DMS114 treated with DMSO at 0.1 percent for 48 hours (cell line): ENCODE measurements around the gene INHBB.
"Not testable (repeated sequence)": the region's sequence is repeated elsewhere in the genome, so short reads cannot be mapped to it uniquely, and the experiment has no call there.

Source experiments
- DNase-seq: peaks from one replicate; lab custom pipeline; 2025; ENCODE audit not compliant: unreplicated experiment; lab: John Stamatoyannopoulos, UW

INHBB gene

DNA sequence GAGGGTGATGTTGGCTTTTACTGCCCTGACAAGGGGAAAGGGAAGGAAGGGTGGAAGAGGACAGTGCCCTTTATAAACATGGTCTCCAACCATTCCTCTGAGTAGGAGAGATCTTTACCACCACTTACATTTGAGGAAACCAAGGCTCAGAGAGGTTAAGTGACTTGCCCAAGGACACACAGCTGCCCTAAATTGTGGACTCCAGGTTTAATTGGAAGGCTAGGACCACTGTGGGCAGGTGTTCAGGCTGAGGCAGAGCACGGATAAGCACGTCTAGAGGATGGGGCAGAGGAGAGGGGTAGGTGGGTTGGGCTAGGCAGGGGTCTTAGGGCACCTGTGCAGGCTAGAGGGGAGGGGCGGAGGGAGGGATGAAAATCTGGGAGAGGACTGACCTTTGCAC is 32.7 kb downstream of the INHBB start:
- no peak for DNase-seq

DNA sequence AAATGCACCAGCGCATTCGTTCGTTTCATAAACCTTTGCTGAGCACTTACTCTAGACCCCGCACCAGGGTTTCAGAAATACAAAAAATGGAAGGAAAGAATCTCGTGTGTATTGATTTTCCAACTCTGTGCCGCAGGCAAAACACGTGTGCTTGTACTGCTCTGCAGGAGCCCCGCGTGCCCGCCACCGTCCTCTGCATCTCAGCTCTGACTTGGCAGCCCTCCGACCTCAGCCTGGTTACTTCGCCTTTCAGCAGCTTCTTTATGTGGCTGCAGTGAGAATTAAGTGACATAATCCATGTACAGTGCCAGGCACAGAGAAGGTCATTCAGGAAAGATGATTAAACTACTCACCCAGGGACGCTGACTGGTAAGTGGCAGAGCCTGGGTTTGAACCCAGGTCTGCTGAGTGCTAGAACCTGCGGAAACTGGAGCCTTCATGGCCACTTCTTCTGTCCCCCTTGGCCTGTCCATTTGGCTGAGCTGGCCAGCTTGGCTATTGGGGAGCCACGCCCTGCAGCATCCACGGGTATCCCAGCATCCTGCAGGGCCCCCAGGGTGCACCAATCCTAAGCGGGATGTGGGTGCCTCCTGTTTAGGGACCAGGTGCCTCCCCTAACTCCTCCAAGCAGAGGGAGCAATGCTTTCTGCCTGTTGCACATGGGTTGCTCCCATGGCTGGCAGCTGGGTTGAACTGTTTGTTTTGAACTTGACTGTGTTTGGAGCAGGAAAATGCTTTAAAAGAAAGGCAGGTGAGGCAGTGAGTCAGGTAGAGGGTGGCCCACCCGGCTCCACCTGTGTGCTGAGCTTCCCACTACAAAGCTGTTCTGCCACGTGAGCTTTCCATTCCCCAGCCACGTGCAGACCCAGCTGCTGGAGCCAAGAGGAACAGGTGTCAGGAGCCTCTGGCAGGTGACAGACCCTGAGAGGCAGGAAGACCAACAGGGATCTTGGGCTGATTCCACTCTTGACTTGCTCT is 34.3 kb downstream of the INHBB start:
- no peak for DNase-seq

DNA sequence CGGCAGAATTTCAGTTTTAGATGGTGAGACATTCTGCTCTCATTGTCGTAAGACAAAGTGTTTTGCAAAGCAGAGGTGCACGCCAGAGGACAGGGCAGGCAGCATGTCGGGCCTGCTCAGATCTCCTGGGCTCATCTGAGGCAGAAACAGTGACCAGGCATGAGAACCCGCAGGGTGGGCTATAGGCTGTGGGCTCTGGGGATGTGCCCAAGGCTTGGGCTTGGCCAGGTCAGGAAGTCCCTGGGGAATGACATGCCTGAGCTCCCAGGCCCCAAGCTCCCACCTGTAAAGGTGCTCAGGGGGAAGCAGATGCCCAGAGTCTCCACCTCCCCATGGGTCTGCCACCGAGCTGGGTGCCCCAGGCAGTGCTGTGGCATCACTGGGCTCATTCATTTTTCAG is 35.3 kb downstream of the INHBB start:
- DNase-seq: no peak

DNA sequence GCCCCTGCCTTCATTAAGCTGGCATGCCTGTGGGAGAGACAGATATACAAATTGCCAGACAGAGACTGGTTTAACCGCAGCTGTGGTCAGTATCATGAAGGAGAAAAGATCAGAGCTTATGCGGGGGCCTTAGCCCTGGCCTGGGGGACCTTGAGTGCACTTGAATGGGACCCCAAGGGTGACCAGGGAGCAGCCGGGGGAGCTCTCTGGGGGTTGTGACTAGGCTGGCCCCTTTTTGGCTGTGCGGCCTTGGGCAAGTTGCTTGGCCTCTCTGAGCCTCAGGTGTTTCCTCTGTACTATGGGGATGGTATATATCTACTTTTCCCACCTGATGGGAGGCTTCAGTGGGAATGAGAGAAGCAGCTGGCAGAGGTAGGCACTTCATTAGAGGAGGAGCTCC is 35.7 kb downstream of the INHBB start:
- no peak for DNase-seq

DNA sequence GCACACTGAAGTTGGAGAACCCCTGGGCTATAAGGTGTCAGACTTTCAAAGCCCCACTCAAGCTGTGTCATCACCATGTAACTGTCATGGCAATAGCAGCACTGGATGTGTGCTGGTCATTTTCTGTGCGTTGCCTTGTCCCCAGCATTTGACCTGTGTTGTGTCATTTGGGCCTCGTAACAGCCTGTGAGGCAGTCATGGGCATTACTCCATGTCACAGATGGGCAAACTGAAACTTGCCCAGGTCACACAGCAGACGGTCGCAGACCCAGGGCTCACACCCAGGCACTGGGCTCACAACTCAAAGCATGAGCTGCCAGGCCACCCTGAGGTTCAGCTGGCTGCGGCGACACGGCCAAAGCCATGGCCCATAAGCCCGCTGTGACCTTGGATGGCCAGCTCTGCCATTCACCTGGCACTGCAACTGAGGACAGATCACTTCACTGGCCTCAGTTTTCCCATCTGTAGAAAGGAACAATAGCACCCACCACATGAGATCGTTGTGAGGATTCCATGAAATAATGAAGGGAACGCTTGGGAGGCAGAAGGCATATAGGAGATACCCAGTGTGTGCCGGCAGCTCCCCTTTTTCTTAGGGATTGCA is 36.7 kb downstream of the INHBB start:
- DNase-seq: no peak

DNA sequence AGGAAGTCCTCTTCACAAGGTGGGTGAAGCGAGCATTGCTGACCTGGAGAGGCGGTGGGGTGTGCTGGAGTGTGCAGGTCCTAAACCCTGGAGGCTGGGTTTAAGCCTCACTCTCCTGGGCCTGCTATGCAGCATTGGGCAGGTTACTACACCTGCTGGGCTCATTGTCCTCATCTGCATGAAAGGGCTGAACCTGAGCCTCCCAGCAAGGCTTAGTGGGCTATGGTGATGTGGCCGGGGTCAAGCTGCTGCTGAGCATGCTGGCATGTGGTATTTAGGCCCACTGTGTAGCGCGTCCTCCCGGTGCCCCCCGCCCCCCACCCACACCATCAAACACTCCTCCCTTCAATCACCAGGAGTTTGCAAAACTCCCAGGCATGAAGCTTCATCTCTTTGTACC is 37.3 kb downstream of the INHBB start:
- no peak for DNase-seq

DNA sequence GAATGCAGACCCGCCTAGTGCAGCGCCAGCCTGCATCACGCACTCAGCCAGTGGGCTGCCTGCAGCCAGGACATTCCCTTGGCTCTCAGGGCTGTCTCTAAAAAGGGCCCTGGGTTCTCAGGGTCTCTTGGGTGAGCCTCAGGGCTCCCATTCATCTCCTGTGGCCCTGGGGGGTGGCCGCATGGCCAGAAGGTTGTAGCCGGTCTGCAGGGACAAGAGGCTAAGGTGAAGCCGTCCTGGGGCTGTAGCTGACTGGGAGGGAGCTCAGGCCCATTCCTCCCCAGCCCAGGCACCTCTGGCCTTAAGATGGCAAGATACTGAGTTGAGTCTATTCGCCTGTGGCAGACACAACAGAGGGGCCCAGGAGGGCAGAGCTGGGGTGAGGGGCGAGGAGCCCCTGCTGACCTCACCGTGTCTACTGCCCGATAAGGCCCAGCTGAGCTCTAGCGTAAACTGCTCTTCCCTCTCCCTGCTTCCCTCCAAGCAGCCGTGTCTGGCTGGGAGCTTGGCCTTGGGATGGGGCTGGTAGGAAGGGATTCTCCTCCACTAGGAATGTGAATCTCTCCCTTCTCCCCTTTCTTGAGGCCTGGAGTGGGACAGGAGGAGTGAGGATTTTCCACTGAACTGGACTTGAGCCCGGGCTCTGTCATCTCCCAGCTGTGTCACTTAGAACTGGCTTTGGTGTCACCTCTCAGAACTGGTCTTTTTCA is 37.9 kb downstream of the INHBB start:
- DNase-seq: no peak

DNA sequence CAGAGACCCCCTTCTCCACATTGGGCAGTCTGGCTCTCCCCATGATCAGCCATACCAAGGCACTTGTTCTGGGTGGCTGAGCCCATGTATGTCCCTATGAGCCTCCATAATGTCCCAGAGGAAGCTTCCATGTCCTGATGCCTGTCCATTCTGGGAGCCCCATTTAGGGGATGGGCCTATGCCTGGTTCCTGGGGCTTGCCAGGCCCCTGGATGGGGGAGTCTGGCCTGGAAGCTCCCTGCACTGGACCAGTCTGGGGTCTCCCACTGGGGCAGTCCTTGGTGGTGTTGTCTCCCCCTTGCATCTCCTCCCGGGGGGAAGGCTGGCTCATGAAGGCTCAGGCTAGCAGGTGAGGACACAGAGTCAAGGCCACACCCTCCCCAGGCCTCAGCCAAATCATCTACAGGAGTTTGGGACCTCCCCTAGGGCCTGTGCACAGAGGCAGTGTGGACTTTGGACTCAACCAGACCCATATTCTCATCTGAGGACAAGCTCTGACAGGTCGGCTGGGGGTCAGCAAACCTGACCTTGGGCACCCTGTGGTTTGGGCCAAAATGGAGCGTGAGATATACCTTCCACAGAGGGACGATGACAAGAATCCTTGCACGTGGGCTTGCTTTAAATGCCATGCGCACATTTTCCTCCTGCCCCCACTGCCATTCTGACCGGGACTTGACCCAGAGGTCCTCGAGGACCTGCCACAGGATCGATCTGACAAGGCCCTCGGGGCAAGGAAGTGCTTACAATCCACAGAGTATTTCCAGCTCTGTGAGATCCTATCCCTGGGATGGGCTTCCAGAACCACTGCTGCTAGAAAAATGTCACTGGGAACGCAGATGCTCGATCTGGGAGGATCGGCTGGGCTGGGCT is 38.8 kb downstream of the INHBB start:
- no peak for DNase-seq

DNA sequence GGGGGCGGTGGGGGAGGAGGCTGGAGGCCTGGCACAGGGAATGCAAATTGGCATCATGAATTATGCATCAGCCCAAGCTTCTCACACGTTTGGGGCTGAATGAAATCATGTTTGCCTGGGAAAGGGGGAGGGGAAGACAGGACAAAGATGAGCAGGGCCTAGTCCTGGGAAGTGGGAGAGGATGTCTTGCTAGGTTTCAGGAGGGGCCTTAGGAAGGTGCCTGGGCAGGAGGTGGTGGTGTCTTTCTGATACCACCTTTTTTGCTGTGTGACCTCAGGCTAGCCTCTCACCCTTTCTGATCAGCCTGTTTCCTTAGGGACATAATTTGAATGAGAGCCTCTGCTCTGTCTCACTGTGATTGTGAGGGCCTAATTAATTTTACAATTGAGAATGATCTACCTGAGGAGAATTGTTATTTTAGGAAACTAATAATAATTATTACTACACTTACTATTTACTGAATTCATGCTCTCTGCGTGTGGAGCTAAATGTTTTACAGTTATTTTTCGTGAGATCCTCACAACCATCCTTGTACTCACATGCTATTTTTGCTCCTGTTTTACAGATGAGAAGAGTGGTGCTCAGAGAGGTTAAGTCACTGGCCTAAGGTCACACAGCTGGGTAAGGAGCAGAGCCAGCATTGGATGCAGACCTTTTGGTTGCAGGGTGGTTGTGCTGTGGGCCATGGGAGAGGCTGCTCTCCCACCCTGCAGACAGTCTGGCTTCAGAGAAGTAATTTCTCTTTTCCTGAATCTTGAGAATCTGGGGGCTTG is 39.6 kb downstream of the INHBB start:
- no peak for DNase-seq

DNA sequence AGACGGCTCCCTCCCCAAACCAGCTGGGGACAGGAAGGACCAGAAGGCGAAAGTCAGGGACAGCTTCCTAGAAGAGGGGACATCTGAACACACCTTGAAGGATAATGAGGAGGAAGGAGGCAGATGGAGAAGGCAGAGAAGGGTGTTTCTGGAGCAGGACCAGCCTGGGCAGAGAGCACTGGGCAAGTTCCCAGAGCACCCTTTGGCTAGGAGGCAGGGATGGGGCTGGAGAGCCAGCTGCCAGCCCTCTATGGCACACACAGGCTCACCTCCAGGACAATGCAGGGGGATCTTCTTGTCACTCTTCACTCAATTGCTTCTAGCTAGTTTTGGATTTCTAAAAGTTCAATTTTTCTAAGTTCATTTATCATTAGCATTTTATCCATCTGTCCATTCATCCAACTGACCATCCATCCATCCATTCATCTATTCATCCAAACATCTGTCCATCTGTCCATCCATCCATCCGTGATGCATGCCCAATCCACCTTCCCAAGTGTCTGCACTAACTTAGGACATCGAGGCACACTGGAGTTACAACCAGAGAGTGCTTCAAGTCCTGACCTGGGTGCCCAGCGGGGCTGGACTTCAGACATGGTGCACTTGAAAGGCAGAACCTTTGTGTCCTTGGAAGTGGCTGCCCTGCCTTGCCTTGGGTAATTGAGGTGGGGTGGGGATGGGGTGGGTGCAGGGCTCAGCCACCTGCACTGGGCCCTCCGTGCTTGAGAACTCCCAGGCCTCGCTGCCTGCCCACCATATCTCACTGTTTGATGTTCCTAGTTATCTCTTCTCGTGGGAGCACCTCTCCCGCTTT is 42.5 kb downstream of the INHBB start:
- DNase-seq: no peak

DNA sequence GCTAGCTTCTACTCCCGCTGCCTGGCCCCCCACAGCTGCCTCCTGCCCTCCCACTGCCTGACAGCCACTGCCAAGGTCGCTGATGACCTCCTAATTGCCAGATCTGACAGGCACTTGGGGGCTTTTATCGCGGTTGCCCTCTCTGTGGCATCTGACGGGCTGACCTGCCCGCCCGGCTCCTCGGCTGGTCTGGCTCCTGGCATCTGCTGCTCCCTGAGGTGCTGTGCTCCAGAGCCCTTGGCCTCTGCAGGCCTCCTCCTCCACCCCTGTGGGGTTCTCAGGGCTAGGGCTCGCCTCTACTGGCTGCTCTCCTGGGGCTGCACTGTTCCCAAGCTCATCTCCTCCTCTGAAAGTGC is 43.1 kb downstream of the INHBB start:
- no peak for DNase-seq

DNA sequence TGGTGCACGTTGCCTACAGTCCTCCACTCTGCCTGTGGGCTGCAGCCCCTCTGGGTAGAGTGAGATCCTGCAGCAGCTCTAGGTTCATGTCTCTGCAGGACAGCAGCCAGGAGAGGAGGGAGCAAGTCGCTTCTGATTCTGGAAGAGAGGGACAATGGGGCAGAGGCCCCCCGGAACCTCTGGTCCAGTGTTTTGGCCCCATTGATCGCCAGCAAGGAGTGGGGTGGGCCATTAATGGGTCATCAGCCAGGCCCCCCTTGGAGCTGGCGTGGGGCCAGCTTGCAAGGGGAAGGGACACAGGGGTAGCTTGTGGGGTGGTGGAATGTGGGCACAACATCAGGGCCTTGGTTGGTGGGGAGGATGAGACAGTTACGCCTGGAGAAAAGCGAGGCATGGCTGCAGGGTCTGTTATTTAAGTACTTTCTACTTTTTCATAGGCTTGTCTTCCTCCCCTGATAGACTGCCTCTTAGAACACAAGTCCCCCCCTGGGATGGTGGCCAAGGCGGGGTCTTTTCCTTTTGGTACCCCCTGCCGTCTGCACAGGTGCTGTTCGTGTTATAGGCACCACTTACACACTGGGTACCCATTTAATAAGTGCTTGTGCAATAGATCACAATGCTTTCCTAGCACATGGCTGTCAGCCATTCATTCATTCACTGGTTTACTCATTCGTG is 44.6 kb downstream of the INHBB start:
- DNase-seq: no peak

DNA sequence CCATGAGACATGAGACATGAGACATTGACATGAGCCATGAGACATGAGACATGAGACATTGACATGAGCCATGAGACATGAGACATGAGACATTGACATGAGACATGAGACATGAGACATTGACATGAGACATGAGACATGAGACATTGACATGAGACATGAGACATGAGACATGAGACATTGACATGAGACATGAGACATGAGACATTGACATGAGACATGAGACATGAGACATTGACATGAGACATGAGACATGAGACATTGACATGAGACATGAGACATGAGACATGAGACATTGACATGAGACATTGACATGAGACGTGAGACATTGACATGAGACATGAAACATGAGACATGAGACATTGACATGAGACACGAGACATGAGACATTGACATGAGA is 45.4 kb downstream of the INHBB start:
- DNase-seq: not testable (repeated sequence)

DNA sequence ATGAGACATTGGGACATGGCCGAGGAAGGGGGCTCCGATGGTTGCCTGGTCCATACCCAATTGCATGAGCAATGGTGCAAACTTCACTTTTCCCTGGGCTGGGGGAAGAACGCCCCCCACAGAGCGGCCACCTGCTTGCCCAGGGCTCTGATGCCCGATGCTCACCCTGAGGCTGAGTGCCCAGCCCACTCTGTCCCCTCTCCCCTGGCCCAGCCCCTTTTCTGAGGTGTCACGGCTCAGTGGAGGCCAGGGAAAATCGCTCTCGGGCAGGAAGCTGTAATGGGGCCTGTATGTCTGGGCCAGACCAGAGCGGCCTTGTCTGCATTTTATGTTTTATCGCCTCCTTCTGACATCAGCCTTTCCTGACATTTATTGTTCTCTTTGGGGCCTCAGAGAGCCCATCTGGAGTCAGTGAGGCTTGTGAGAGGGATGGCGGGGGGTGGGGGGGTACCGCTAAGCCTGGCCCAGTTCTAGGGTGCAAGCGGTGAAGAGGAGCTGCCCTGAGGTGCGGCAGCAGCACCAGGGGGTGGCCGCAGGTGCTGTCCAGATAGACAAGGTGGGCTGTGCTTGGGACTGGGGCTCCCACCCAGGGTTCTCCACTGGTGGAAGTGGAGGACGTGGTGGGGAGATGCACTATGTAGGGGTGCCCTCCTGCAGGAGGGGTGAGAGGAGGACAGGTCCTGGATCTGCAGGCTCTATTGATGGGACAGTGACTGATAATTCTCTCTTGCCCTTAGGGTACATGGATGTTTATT is 46.2 kb downstream of the INHBB start:
- DNase-seq: no peak

DNA sequence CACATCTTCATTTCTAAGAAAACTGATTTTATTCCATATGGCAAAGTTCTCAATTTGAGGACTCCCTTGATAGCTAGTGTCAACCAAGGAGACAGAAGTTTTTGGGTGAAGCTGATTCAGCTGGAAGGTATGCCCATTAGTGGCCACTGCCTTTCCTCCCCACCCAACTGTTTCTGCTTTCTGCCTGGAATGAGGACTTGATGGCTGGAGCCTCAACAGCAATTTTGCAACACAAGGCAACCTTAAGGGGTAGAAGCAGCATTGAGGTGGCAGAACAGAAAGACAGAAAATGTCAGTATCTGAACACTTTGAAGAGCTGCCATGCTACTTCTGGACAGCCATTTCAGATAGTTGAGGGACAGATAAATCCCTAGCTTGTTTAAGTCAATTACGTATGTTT is 47.0 kb downstream of the INHBB start:
- DNase-seq: no peak

DNA sequence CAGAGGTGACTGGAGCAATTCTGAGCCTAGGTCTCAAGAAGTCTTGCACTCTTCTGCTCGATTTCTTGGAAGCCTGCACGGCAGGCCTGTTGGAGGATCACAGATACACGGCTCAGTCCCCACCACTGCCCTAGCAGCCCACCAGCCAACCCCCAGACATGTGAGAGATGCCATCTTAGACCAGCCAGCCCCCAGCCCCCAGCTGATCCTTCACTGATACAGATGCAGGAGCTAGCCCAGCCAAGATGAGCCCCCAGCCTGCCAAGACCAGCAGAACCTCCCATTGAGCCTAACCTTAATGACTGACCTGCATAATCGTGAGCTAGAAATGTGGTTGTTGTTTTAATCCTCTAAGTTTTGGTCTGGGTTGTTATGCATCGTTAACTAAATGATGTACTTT is 47.5 kb downstream of the INHBB start:
- DNase-seq: no peak

DNA sequence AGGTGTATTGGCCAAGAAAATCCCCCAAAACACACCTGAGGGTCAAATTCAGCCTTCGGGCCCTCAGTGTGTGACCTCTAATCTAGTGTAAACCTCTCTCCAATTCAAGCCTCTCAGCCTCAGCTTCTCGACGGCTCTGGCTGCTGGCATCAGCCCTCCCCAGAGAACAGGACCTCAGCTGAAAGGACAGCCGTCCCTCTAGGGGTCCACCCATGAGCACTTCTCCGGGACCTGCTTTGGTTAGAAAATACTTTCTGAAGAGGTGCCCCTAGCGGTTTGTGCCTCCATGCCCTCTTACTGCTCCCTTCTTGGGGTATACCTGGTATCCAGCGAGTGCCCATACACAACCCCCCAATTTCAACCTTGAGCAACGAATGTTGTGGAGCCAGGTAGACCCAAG is 48.8 kb downstream of the INHBB start:
- DNase-seq: no peak
